GM12892 (cell line): ENCODE results near the gene NPAS3.

Experiments used
- DNase-seq: peaks from one replicate; pipeline ENCODE4 v3.0.0; 2011; ENCODE audit not compliant: insufficient read length
- FAIRE-seq: peaks from 2 replicates; lab custom pipeline; 2011; peaks lifted over from hg19 to GRCh38; lab: Jason Lieb, UNC
- POLR2A ChIP-seq: IDR thresholded peaks from 2 replicates; pipeline ENCODE4 v1.6.1; 2011; ENCODE audit warnings: low read depth, low read length, control low read depth
- POLR2AphosphoS5 ChIP-seq: IDR thresholded peaks from 2 replicates; pipeline ENCODE4 v1.6.1; 2011; ENCODE audit warnings: low read depth, low read length, control low read depth
- TAF1 ChIP-seq: IDR thresholded peaks from 2 replicates; pipeline ENCODE4 v1.6.1; 2011; ENCODE audit warnings: low read depth, mild to moderate bottlenecking, control low read depth, low read length, borderline replicate concordance

Gene NPAS3

DNA sequence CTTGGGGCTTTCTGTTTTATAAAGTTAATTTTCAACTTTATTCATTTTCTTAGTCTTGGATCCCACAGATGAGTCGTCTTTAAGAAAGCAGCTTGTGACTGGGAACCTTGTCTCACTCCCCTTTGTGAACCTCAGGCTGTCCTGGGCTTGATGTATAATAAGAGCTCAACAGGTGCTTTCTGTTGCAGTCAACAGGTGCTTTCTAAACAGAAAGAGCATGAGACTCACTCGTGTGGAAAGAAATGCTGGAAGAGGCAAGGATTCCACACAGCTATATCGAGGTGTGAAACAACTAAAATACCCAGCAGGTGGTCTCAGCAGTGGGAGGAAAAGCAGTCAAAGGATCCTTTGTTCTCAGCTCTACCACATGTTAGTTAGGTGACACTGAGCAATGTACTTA lies 613.3 kb downstream of the NPAS3 start:
- FAIRE-seq (no peak), DNase-seq (no peak)
- no peak for TF ChIP-seq TAF1
- no peak for TF ChIP-seq POLR2AphosphoS5
- no peak for TF ChIP-seq POLR2A

DNA sequence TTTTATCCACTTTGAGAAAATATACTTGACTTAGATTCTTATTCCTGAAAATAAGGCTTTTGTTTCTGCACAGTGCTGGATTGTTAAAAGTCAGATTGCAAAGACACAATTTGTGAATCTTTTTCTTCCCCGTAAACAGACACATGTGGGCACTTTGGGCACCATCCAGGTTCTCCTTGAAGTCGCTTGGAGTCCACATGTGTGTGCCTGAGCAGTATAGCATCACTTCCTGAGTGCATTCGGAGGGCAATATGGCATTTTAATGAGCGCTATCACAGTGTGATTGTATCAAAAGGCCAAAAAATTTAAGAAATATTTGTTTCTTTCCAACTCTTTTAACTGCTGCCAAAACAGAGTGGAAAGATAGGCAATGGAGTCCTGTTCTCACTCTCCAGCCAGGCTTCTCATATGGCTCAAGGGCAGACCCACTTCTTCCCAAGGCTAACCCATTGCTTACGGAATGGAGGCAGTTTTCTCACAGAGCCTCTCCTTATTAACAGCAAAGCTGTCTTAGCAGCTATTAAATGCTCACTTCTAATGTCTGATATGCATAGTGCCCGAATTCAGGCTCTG lies 615.1 kb downstream of the NPAS3 start:
- no peak for FAIRE-seq
- TF ChIP-seq POLR2A, result no peak
- no peak for DNase-seq

DNA sequence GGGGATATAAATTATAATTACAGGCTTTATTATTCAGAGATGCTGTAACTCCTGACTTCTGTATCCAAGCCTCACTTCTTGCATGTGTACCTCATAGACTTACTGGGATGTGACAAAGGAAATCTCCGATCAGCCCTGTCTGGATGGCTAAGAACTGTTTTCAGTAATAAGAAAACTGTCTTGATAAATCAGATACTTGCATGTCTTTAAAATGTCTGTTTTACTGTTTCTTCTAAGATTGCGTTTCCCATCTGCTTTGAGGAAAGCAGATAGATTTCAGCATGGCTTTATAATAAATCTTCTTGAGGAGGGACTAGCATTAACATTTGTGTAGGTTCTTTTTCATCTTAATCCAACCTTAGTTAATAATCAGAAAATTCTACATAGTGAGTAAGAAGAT lies 616.3 kb downstream of the NPAS3 start:
- TF ChIP-seq TAF1 (no peak), POLR2A (no peak), POLR2AphosphoS5 (no peak)
- FAIRE-seq, result no peak

DNA sequence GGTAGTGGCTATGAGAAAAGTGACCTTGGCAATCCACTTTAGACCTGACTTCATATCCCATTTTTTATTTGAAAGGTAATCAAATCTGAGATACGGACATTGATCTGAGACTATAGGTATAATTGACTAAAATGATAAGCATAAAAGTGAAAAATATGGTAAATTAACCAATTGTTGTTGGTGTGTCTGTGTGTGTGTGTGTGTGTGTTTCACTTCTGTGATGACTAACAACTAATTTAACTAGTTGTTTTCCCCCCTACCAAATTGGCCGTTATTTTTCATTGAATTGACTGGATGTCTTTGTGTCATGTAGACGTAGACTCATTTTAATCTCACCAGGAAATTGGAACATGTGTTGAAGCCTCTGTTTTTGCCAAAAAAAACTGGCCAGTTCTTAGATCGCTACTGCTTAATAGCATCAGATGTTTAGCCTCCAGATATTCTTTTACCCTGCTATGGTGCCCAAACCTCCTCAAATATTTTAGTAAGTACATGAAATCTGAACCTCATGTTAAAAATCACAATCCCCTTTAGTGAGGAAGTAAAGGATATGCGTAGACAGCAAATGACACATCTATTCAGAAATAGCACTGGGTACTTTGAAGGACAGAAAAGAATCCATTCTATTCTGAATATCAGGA lies 617.2 kb downstream of the NPAS3 start:
- no peak for FAIRE-seq
- TF ChIP-seq TAF1, result no peak
- no peak for TF ChIP-seq POLR2A
- no peak for TF ChIP-seq POLR2AphosphoS5
- DNase-seq, result no peak

More for the DNA sequence above, 616.3 kb downstream of the NPAS3 start:
- no peak for DNase-seq

DNA sequence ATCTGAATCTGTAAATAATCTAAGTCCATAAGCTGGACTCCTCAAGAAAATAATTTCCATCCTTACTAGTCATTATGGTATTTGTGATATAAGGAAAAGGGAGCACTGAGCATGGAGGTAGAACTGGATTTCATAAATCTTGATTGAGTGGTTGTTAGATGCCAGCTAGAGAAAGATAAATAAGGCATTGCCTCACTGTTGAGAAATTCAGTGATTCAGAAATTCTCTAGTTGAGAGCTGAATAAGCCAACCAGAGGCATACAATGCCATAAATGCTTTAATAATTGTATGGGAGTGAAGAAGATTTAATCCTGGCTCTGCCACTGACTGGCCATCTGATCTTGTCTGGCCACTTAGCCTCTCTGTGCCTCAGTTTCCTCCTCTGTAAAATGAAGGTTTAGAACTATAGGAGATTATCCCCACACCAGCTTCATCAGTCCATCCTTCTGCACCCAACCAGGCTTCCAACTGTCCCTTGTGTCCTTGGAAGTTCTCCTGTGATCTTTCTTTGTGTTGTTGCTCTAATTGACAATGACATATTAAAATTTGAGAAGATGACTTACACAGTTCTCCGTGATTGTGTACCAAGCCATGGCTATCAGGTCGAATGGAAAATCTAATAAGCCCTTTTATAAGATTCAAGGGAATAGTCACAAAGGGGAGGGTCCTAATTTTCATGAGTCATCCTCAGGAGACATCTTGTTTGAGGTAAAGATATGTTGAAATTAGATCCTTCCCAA lies 617.9 kb downstream of the NPAS3 start:
- no peak for TF ChIP-seq POLR2AphosphoS5
- no peak for TF ChIP-seq TAF1
- TF ChIP-seq POLR2A, result no peak

DNA sequence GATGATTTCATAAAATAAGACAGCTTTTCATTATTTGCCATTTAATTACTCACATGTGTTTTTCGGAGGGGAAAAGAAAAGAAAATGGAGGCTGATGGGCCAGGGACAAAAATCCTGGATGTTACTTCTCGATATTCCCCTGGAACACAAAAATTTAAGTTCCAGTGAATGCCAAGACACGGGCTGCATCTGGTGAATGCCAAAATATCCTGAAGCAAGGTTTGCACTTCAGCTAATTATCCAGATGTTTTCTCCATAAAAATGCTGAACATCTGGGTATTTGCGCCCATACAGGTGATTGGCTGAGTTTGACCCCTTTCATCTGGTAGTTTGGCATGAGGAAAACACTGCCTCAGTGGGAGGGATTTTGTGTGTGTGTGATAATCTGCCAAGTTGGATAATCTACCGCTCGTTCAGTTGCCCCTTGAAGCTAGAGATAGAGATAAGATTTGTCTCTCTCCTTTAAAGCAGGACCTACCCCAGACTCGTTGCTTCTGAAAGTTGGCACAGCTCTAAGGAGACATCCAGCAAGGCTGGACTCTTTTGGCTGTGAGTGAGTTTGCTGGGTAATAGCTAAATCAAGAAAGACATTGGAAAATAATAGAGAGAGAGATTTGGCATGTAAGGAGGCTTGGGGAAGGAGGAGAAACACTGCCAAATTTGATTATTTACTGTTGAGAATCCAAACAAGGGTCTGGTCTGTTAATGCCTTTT lies 622.2 kb downstream of the NPAS3 start:
- DNase-seq (no peak), FAIRE-seq (no peak)
- no peak for TF ChIP-seq POLR2A
- no peak for TF ChIP-seq TAF1
- no peak for TF ChIP-seq POLR2AphosphoS5

More for the DNA sequence above, 617.9 kb downstream of the NPAS3 start:
- FAIRE-seq, result no peak
- DNase-seq, result no peak

DNA sequence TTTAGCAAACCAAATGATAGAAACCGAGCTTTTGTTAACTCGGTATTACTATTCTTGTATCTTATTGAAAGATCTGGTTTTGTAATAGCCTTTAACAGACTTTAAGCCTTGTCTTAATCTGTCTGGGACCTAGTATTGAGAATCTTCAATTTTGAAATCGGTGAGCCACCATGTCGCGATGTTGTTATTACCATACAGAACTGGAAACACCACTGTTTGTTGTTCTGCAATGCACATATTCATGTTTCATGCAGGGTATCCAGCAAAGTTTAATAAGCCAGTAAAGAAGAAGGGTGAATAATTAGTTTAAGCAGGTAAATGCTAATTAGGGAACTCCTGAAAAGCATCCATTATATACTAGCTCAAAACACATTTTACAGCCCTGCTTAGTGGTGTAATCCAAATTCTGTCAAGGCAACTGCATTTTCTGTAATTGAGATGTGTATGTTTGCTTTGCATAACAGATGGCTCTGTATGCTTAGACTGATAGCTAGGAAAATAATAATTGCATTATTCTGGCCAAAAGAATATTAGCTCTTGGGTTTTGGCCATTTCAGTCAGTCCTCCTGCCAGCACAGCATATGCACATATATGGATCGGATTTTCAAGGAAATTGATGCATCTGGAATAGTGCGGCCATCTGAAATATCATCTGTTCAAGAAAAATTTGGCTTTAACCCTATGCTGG lies 623.0 kb downstream of the NPAS3 start:
- no peak for TF ChIP-seq POLR2AphosphoS5
- no peak for TF ChIP-seq TAF1
- no peak for TF ChIP-seq POLR2A
- DNase-seq, result no peak
- FAIRE-seq, result no peak

DNA sequence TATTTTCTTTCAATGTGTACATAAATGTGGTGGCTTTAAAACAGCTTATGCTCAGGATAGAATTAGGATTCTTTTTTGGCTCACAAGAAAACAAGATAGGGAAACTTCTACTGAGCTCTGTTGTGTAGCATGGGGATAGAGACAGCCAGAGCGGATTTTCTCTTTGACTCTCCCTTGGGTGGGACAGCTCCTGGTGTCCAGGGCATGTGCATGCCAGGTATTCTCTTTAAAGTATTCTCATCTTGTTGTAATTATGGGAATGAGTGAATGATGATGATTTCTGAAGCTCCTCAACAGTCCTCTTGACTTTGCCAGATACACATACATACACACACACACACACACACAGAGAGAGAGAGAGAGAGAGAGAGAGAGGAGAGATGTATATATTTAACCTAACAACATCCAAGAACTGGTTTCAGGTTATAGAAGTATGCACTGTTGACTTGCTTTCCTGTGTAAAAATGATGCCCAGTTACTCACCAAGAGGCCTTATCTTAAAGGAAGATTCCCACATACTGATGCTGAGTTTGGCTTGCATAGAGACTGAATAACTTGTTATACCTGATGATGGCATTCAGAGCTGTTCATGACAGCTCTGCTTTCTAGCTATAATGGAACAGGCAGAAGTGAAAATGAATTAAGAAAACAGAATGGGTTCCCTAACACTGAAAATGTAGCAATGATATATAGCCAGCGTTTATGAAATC lies 624.7 kb downstream of the NPAS3 start:
- FAIRE-seq, result no peak
- no peak for TF ChIP-seq POLR2A
- no peak for TF ChIP-seq TAF1
- no peak for TF ChIP-seq POLR2AphosphoS5
- DNase-seq, result no peak

DNA sequence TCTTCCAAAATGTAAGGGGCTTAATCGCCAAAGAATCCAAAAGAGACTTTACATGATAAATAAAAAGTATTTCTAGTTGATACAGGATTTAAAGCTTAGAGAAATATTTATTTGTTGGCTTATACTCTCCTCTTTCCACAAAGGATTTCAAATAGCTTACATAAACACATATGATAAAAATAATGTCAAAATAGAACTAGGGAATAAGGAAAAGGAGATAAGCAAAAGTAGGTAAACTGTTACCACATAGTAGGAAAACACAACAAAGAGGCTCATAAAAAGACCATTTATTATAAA lies 625.2 kb downstream of the NPAS3 start:
- no peak for TF ChIP-seq POLR2A
- TF ChIP-seq TAF1, result no peak
- no peak for TF ChIP-seq POLR2AphosphoS5
- FAIRE-seq, result no peak
- no peak for DNase-seq

DNA sequence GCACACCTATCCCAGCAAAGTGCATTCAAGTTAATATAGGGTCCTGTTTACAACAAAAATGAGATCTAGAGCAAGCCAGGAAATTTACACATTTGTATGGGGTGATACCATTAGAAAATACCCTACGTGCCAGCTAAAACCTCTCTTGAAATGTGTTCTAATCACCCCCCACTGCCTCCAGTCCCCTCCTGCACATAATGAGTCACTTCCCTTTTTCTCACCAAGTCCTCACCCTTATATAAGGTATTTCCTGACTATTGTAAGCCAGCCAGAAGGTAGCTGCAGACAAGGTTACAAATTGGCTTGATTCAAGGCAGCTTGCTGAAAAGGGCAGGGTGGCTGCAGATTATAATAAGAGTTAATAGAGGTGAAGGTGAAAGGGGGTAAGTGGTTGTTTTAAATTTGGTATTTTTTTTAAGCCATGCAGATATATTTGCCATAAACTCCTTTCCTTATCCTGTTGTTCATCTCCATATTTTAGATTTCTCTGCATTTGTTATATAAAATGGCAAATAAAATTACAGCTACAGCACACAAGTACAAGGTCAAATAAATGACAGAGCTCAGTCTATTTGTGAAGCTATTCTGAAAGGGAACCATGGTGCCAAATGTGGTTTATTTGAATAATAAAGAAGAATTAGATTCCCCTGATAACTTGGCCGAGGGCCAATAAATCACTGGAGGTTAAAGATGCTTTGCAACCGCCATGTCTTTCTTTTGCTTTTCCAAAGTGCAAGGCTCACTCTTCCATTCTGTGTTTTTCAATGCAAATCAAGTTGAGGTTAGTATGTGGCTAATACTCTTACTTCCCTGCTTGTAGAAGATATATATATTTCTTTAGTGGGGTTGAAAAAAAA lies 626.3 kb downstream of the NPAS3 start:
- DNase-seq, result no peak
- no peak for TF ChIP-seq POLR2A
- no peak for TF ChIP-seq POLR2AphosphoS5
- no peak for TF ChIP-seq TAF1
- peak; percentile 42 for FAIRE-seq
